NCI-H2171 (cell line): ENCODE data around the gene OR7A10.
A peak's percentile ranks its signal among the peaks of the same experiment; 100 is the strongest.

ENCODE experiments used
- DNase-seq: peaks from one replicate; lab custom pipeline; 2025; lab: John Stamatoyannopoulos, UW

Gene OR7A10

GRCh38 chr19:14848822-14849221, at the start of gene OR7A10:
OR7A10 (minus strand) TSS chr19:14848922; CDS start chr19:14841877, 7,045 bp downstream.
- DNase-seq: no peak

DNA sequence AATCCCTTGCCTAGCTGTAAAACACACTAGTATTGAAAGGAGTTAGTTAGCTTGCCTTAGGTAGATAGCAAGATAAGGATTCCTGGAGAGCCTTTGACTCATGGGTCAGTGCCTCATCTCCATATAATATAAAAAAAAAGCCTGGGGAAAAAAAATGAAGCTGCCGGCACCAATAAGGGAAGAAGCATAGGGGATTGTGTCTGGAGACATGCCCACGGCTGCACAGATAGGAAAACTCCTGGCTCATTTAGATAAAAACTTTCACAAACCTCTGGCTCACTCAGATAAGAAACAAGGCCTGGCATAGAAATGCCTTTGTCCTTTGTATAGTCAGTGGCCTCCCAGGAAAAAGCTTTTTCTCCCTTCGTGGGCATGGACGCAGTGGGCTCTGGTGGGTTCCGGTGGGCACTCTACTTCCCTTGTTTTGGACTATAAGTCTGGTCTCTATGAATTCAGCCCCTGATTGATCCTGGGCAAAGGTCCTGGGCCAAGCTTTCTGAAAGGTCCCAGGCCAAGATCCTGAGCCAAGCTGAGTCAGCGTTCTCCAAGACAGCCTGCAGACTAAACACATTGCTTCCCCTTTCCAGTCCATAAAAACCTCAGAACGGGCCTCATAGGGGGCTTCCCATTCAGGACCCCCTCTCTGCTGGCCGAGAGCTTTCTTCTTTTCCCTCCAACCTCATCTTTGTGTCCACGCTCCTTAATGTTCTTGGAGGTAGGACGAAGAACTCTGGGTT, 42.1 kb upstream of the OR7A10 start:
- DNase-seq: no peak

DNA sequence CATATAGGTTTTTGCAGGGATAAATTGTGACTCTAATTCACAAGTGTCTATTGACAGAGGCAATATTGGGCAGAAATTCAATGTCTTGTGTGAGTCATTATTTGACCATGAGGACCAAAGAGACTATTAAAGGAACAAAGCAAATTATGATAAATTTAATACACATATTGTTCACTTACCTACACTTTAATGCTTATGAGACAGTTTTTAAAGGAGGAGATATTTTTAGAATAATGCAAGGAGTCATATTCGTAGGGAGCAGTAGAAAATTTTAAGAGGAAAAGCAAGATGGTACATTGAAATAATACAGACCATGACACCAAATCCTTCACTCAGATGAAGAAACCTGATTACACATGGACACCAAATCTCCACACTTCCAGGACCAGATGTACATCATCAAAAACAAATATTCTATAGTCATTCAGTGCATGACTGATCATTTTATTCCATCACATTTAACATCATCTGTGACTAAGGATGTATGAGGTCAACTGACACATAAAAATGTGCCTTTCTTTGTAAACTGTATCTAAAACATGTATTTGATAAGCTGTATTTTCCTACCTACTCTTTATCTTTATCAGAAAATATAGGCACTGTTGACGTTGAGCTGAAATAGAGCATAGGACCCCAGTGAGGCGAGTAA, 41.4 kb upstream of the OR7A10 start:
- no peak for DNase-seq

DNA sequence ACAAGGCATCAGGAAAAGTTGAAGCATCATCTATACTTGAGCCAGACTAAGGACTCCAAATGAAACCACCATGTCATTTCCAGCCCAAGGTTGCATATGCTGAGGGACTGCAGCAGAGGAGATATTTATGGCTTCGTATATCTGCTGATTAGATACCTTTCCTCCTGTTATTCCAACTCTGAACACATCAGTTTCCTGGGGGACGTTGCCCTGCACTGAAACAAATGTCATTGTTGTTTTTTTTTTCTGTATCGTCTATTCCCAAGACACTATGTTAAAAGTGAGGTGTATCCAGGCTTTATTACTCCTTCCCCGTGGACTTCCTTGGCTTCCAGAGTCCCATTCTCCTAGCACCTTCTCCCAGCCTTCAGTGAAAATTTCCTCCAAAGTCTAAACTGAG, 37.3 kb upstream of the OR7A10 start, which contains the start of gene OR7A17:
Gene OR7A17, minus strand, starts transcription at position 101 of the 400 bp plus-strand sequence. CDS start 4,777 bp downstream, outside the sequence.
- no peak for DNase-seq

DNA sequence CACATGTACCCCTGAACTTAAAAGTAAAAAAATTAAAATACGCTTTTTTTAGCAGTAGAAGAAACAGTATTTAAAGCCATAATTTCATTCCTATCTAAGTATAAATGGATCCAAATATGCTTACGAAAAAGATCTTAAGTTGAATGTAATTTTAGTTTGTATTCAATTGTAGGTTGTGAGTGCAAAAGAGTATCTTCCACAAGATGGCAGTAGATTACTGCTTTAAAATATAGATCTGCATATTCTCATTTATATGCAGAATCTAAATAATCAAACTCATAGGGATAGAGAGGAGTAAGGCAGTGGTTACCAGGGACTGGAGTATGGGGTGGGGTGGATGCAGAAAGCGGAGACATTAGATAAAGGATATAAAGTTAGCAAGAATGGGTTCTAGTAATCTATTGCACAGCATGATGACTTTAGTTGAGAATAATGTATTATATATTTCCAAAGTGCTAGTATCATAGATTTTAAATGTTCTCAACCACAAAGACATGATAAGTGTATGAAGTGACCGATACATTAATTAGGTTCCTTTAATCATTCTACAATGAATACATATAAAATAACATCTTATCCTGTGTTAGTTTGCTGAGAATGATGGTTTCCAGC, 23.0 kb upstream of the OR7A10 start:
- no peak for DNase-seq

GRCh38 chr19:14868497-14868896, 19.8 kb upstream of the OR7A10 start:
- DNase-seq: no peak

DNA sequence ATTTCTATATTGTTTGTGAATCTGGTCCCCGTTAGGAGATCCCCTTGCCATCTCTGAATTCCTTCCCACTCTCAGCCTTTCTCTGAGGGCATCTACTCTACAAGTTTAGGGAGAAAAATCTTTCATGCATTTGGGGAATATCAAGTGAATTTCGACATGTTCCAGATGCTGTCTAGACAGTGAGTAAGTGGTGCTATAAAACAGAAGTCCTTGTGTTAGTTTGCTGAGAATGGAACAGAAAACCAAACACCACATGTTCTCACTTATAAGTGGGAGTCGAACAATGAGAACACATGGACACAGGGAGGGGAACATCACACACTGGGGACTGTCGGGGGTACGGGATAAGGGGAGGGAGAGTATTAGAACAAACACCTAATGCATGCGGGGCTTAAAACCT, 5.1 kb downstream of the OR7A10 start:
- DNase-seq: no peak

DNA sequence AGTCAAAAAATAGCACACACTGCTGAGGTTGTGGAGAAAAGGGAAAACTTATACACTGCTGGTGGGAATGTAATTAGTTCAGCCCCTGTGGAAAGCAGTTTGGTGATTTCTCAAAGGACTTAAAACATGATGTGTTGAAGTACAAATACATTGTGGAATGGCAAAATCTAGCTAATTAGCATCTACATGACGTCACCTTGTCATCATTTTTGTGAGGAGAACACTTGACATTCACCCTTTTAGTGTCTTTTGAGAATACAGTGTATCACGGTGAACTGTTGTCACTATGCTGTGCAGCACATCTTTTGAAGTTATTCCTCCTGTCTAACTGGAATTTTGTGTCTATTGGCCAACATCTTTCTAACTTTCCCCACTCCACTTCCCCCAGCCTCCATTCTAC, 5.6 kb downstream of the OR7A10 start:
- DNase-seq: no peak

DNA sequence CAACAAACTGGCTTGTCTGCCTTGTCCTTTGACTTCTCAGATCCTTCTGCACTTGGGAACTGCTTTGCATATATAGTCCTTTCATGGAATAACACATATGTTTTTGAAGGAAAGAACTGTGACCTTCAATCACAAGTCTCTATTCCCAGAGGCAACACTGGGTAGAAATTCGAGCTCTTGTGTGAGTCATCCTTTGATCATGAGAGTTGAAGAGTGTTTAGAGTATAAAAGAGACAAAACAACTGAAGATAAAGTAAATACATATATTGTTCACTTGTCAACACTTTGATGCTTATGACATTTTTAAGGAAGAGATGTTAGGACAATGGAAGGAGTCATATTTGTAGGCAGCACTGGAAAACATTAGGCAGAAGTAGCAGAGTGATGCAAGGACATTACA, 8.5 kb downstream of the OR7A10 start:
- DNase-seq: no peak

DNA sequence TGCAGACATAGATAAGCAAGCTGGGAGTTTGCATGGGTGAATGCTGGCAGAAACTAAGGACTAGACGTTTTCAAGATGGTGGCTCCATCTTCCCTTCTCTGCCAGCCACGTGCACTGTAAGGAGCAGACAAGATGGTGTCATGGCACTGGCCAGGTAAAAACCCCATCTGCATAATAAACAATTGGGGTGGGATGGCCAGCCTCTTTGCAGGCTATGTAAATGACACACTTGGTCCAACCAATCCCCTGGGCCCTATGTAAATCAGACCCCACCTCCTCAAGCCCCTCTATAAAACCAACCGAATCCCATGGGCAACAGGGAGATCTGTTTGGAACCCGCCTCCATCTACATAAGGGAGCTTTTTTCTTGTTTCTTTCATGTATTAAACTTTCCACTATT, 11.3 kb downstream of the OR7A10 start:
- DNase-seq: no peak

DNA sequence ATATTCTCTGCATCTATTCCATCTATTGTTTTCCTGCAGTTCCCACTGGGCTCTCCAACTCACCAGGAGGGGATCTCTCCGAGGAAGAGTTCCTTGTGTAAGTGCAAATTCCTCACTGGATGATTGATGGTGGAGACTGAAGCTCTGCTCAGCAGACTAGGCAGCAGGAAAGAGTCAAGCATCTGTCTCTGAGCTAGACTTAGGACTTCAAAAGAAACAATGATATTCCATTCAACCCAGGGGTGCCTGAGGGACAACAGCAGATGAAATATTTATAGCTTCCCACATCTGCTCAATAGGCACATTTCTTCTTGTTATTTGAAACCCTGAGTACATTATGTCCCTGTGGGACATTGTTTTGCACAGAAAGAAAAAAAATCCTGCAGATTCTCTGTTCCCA, 13.7 kb downstream of the OR7A10 start, which contains the start of the genes OR7A5 and OR7C1:
Gene OR7A5, minus strand, starts transcription at position 175 of the 400 bp plus-strand sequence. CDS start 6,944 bp downstream, outside the sequence.
Gene OR7C1, minus strand, starts transcription at position 175 of the 400 bp plus-strand sequence. CDS start 35,049 bp downstream, outside the sequence.
- peak; percentile 47 for DNase-seq

DNA sequence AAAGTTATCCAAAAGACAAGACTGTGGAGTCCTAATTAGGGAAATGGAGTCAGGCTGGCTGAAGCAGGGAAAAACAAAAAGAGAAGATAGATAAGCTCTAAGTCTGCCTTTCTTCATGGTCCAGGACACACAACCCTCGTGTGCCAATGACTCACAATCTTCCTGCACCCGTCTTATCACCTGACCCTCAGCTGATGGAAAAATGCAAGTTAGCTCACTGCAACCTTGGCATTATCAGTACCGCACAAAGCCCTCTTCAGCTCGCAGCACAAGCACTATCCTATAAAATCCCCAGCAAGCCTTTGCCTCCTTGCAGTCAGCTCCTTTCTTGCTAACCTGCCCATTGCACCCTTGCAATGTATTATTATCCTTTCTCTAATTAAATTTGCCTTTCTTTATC, 18.0 kb downstream of the OR7A10 start:
- DNase-seq: no peak

DNA sequence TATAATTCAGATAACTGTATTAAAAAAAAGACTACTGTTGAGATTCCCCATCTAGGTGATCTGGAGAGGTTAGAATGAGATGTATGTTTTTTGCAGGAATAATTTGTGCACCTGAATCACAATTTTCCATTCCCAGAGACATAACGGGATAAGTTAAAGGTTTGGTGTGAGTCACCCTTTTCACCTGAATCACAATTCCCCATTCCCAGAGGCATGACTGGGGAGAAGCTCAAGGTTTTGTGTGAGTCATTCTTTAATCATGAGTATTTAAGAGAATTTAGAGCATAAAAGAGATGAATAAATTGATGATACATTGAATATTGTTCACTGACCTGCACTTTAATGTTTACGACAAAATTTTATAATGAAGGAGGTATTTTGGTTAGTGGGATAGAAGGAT, 22.7 kb downstream of the OR7A10 start:
- no peak for DNase-seq

DNA sequence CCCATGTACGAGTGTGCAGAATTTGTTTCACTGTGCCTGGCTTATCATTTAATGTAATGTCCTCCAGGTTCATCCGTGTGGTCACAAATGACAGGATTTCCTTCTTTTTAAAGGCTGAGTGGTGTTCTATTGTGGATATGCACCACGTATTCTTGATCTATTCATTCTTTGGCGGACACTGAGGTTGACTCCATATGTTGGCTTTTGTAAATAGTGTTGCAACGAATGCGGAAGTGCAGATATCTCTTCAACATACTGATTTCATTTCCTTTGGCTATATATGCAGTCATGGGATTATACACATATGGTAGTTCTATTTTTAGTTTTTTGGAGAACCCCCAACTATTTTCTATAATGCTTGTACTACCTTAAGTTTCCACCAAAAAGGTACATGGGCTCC, 26.8 kb downstream of the OR7A10 start:
- DNase-seq: no peak

DNA sequence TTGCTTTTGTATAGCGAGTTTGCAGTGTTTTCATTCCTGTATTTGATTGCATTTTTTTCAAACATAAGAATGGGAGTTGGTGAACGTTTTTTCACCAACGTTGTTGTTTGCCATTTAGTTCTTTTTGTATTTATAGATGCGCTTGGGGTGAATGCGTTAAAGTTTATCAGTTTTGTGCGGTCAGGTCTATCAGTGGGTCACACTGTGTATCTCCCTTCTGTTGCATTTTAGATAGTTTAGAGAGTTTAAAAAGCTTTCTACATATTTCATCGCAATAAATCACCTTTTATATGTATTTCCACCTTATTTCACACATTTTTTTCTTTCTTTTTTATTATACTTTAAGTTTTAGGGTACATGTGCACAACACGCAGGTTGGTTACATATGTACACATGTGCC, 30.1 kb downstream of the OR7A10 start:
- DNase-seq: no peak

DNA sequence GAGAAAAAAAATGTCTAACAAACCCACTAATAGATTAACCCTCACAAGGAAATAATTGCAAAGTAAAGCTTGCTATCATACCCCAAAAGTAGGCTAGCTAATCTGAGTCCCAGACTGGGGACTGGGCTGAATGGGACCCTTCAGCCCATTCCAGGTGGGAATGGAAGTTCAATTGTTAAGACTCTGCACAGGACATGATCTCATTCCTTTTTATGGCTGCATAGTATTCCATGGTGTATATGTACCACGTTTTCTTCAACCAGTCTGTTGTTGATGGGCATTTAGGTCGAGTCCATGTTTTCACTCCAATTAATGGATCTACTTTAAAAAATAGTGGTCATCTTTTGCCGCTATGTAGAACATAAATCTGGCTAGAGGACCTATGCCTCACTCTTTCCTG, 31.7 kb downstream of the OR7A10 start:
- DNase-seq: no peak

DNA sequence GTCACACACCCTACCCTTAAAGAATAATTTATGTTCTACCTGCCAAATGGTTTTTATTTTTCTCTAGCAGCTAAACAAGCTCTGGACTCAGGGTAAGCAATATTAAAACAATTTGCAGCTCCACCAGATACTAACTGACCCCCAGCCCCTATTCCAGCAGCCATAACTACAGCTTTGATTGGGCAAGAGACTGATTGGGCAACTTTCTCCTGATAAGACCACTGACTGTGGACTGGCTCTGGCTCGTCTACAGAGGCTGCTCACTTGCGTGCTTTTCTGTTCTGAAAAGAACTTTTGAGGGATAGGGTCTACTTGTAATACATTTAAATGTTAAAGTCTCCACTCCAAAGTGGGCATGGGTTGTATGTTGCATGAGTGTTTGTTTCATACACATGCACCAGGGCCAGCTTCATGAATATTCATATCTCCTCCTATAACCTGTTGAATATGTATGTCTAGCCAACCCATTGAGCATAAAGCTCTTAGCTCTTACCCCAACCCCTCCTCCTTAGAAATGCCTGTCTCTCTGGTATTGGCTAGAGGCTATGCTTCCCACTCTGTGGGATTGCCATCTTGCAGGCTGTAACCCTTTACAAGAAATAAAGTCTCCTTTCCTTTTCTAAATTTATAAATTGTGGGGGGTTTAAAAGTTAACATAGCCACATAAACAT, 33.6 kb downstream of the OR7A10 start:
- no peak for DNase-seq

- DNase-seq: no peak
Observed at GRCh38 chr19:14809272-14810057, 39.3 kb downstream of the OR7A10 start.

- no peak for DNase-seq
Observed at GRCh38 chr19:14804765-14805164, 44.0 kb downstream of the OR7A10 start.

- DNase-seq: no peak
Observed at GRCh38 chr19:14798760-14799159, 50.0 kb downstream of the OR7A10 start.

DNA sequence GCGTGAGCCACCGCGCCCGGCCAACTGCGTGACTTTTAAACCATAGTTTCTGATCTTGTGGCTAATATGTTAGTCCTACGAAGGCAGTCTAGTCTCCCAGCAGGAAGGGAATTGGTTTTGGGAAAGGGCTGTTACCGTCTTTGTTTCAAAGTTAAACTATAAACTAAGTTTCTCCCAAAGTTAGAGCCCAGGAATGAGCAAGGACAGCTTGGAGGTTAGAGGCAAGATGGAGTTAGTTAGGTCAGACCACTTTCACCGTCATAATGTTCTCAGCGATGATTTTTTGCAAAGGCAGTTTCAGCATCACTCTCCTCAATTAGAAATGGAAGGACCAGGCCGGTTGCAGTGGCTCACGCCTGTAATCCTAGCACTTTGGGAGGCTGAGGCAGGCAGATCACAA, 52.7 kb downstream of the OR7A10 start:
- no peak for DNase-seq
